ENCODE data around the gene USP7.

USP7 gene

GRCh38 chr16:8951447-8952280 lies 12.0 kb downstream of the USP7 start:
- H3K27ac ChIP-seq (replicated peaks): no peak overlapping the region
- no peaks in the 10 kb centered on the region for H3K27me3 ChIP-seq (ENCODE audit: insufficient read depth, poor library complexity, severe bottlenecking)
- DNase-seq (ENCODE audit: low read depth in 1 of 2, low spot score in 1 of 2): no peak
- no peak overlapping the region for H3K4me3 ChIP-seq (replicated peaks; ENCODE audit: insufficient read depth, low read length)
- TF ChIP-seq GABPA (IDR thresholded peaks at IDR 0.05; ENCODE audit: low read depth): no peak
- no peak for TF ChIP-seq SPI1 (IDR thresholded peaks at IDR 0.05; ENCODE audit: borderline replicate concordance, low read depth)
- TF ChIP-seq POLR2AphosphoS5 (IDR thresholded peaks at IDR 0.05; ENCODE audit: low read depth): no peak
- no peak for TF ChIP-seq REST (IDR thresholded peaks at IDR 0.05; ENCODE audit: insufficient replicate concordance, low read depth)
- TF ChIP-seq CTCF (IDR thresholded peaks at IDR 0.05; ENCODE audit: insufficient read depth, low read length): no peak

GRCh38 chr16:8950580-8951077 lies 13.1 kb downstream of the USP7 start:
- DNase-seq (ENCODE audit: low read depth in 1 of 2, low spot score in 1 of 2): no peak
- H3K27me3 ChIP-seq (ENCODE audit: insufficient read depth, poor library complexity, severe bottlenecking): no peaks in the 10 kb centered on the region
- no peak overlapping the region for H3K27ac ChIP-seq (replicated peaks)
- no peak overlapping the region for H3K4me3 ChIP-seq (replicated peaks; ENCODE audit: insufficient read depth, low read length)
- no peak for TF ChIP-seq POLR2AphosphoS5 (IDR thresholded peaks at IDR 0.05; ENCODE audit: low read depth)
- no peak for TF ChIP-seq GABPA (IDR thresholded peaks at IDR 0.05; ENCODE audit: low read depth)
- no peak for TF ChIP-seq SPI1 (IDR thresholded peaks at IDR 0.05; ENCODE audit: borderline replicate concordance, low read depth)
- no peak for TF ChIP-seq CTCF (IDR thresholded peaks at IDR 0.05; ENCODE audit: insufficient read depth, low read length)
- TF ChIP-seq REST (IDR thresholded peaks at IDR 0.05; ENCODE audit: insufficient replicate concordance, low read depth): no peak

GRCh38 chr16:8949536-8950418 lies 13.9 kb downstream of the USP7 start:
- no peak overlapping the region for H3K27ac ChIP-seq (replicated peaks)
- TF ChIP-seq CTCF (IDR thresholded peaks at IDR 0.05; ENCODE audit: insufficient read depth, low read length): no peak
- no peak for TF ChIP-seq SPI1 (IDR thresholded peaks at IDR 0.05; ENCODE audit: borderline replicate concordance, low read depth)
- TF ChIP-seq POLR2AphosphoS5 (IDR thresholded peaks at IDR 0.05; ENCODE audit: low read depth): no peak
- TF ChIP-seq REST (IDR thresholded peaks at IDR 0.05; ENCODE audit: insufficient replicate concordance, low read depth): no peak
- no peak for TF ChIP-seq GABPA (IDR thresholded peaks at IDR 0.05; ENCODE audit: low read depth)
- H3K4me3 ChIP-seq (replicated peaks; ENCODE audit: insufficient read depth, low read length): no peak overlapping the region

More at GRCh38 chr16:8949536-8950418, 13.9 kb downstream of the USP7 start:
- no peaks in the 10 kb centered on the region for H3K27me3 ChIP-seq (ENCODE audit: insufficient read depth, poor library complexity, severe bottlenecking)
- no peak for DNase-seq (ENCODE audit: low read depth in 1 of 2, low spot score in 1 of 2)

All from HL-60 (cell line).